DMS 273 treated with DMSO at 0.1 percent for 48 hours (cell line): ENCODE data around the gene JMJD6.
"Not testable (repeated sequence)": the region's sequence is repeated elsewhere in the genome, so short reads cannot be mapped to it uniquely, and the experiment has no call there.

Experiments
- DNase-seq: peaks from one replicate; lab custom pipeline; 2025; lab: John Stamatoyannopoulos, UW

Gene JMJD6

DNA sequence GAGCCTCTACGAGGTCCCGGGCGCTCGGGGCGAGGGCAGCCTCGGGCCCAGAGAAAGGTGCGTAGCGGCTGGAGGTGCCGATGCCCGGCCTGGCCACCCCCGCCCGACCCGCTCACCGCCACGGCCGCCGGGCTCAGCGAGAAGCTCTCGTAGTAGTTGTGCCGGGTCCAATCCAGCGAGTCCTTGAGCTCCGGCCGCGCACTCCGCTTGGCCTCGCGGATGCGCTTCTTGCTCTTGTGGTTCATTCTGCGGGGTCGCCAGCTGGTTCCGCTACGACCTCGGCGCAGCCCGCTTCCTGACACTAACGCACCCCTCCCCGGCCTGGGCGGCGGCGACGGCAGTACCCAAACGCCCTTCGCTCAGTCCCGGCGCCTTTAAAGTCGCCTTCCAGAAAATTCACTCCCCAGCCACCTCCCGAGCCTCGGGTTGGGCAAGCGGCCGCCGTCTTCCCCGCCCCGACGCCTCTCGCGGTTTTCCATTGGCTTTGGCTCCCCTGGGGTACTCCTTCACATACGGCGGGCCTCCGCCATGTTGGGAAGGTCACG lies at the start of gene JMJD6:
JMJD6 (minus strand) TSS at position 376 of the 545 bp plus-strand sequence; CDS start at position 245, 131 bp downstream.
- peak; percentile 94 for DNase-seq

DNA sequence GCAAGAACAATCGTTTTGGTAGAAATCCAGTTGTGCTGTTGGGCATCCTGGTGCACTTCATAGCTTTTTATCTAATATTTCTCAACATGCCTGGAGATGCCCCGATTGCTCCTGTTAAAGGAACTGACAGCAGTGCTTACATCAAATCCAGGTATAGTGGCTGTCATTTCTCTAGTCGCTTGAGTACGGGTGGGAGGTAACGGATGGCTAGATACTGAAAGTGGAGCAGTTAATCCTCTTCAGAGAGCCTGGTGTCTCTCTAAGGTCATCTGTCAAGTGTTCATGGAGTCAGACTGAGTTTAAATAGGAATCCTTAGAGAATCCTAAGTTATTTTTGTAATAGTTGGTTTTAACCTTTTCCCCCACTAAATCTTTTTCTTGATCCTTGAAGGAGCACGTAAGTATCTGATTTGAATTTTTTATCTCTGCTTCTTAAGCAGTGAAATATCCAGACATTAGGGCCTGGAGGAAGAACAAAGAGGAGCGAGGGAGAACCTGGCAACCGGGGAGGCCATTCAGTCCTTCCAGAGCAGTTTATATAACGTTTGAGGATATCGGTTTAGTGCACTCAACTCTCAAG lies 48.7 kb upstream of the JMJD6 start:
- DNase-seq: no peak

- no peak for DNase-seq
Measured at GRCh38 chr17:76772842-76773525, 46.6 kb upstream of the JMJD6 start.

- DNase-seq: no peak
Measured at GRCh38 chr17:76758570-76758969, 32.2 kb upstream of the JMJD6 start.

- DNase-seq: no peak
Measured at GRCh38 chr17:76757256-76757655, 30.9 kb upstream of the JMJD6 start.

DNA sequence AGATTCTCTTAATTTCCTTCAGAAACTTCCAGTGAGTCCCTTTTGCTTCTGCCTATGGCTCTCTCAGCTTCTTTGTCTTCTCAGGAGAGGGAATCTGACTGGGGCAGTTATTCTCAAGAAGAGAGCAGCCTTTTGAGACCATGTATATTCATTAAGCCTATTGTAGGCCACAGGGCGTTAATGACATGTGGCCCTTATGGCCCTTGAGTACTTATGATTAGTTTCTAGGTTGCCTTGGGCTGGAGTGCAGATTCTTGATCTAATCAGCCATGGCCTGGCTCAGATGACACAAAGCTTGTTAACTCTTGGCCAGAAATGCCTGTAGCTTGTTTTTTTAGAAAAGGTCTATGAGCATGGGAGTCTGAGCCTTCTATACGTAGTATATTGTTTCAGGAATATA lies 28.9 kb upstream of the JMJD6 start:
- no peak for DNase-seq

- no peak for DNase-seq
Measured at GRCh38 chr17:76753061-76753961, 26.9 kb upstream of the JMJD6 start.

- DNase-seq: no peak
Measured at GRCh38 chr17:76752006-76752405, 25.6 kb upstream of the JMJD6 start.

- DNase-seq: no peak
Measured at GRCh38 chr17:76751416-76751993, 25.1 kb upstream of the JMJD6 start.

- DNase-seq: no peak
Measured at GRCh38 chr17:76748657-76749056, 22.3 kb upstream of the JMJD6 start.

DNA sequence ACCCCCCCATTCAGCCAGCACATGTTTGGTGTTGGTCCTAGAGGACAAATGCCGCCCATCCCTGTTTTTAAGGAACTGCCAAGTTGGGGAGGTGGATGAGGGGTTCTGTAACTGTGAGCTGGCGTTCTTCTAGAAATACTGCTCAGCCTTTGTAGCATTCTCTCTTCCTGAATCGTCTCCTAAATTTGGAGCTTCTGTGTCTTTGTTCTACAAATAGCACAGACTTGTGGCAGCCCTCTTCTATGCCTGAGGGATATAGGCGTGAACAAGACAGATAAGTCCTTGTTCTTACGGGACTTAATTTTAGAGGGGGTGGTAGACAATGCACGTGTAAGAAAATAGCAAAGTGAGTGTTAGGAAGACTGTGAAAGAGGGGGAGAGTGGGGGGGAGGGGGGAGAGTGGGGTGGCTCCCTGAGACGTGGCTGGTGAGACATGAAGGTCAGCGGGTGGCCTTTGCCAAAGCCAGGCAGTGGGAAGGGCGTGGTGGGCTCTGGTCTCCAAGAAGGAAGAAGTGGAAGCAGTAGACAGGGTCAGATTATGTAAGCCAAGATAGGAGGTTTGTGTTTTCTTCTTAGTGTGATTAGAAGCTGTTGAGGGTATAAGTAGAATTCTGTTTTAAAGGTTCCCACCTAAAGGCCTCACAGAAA lies 21.4 kb upstream of the JMJD6 start:
- no peak for DNase-seq

- not testable (repeated sequence) for DNase-seq
Measured at GRCh38 chr17:76745785-76746184, 19.4 kb upstream of the JMJD6 start.

DNA sequence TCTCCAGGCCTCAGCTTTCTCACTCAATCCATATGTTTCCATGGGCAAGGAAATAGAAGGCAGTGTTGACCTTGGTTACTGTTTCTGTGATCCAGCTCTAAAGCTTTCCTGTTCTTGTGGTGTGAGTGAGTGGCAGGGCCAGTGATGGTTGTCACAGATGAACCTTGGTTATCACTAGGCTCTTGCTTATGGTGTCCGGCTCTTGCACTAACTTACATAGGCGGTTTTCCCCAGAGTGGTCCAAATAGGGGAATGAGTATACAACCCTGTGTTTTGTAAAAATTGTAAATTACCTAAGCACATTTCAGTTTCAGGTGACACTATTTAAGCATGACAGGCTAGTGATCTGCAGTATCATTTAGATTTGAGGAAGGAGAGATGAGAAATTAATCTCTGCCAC lies 18.3 kb upstream of the JMJD6 start:
- no peak for DNase-seq

DNA sequence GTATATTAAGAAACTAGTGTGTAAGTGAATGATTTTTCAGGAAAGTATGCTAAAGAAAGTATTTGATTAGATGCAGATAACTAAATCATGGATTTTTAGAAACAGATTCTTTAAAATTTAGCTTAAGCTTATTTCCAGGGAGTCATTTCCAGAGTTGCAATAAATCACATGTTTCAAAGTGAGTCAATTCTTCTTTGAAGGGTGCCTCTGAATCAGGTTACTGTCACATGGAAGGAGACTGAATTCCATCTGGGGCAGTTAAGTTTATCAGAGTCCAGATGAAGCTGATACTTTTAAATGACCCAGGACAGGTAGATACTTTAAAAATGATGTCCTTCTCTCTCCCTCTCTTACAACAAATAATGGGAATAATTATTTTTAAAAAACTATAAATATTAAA lies 16.6 kb upstream of the JMJD6 start:
- no peak for DNase-seq

DNA sequence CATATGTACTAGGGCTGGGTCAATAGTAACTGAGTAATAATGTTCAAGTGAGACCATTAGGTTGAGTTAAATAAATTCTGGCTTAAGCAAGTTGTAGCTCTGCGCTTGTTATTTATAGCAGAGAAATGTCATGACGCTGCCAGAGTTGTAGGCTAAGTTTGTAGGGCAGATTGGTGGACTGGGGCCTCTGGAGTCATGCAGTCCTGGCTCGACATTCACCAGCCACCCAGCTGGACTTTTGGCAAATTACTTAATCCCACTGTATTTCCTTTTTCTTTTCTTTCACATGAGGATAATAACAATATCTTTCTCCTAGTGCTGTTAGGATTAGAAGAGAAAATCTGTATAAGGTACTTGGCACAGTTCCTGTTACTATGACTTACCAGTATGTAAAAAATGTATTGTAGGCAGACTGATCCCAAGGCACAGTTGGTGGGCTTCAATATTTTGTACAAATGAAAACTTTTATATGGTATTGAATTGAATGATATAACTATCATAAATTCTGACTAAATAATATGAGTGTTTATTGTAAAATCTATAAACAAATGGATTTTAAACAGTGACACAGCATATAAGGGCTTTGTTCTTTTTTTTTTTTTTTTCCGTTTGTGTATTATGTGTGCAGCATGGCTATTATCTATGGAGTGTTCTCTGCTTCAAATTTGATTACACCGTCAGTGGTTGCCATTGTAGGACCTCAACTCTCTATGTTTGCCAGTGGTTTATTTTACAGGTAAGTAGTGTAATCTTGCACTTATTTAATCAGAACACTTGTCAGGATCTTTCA lies 14.1 kb upstream of the JMJD6 start:
- no peak for DNase-seq

GRCh38 chr17:76739568-76740115 lies 13.2 kb upstream of the JMJD6 start:
- not testable (repeated sequence) for DNase-seq

GRCh38 chr17:76738468-76738850 lies 12.1 kb upstream of the JMJD6 start:
- no peak for DNase-seq

DNA sequence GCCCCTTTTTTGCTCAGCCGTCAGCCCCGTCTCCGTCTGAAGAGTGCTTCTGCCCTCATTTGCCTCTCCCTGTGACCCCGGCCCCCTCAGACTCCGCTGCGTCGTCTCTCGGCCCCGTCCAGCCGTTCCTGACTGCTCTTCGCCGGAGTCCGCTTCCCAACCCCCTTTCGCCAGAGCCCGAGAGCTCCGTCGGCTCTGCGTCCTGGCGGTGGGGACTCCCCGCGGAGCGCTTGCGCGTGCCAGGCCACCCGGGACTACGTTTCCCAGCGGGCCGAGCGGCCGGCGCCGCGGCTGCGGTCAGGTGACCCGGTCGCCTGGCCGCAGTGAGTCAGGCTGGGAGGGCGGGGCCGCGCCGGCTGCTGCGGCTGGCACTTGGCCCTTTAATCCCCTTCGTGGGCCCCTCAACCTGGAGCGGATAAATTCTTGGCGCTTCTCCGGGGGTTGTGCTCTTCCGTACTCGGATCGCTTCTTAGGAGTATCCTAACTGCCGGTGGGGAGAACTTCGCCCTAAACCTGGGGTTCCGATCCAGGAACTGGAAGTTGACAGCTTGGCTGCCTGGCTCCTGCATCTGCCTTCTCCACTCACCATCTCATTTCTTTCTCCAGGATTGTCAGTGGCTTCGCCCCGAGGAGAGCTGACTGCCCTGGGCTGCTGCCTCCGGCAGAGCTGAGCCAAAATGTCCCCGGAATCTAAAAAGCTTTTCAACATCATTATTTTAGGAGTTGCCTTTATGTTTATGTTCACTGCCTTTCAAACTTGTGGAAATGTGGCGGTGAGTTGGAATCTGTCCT lies 11.5 kb upstream of the JMJD6 start, which contains the start of gene MFSD11:
MFSD11 (plus strand) TSS at position 444 of the 792 bp plus-strand sequence; CDS start at position 678, 234 bp downstream.
- DNase-seq: peak; percentile 90

DNA sequence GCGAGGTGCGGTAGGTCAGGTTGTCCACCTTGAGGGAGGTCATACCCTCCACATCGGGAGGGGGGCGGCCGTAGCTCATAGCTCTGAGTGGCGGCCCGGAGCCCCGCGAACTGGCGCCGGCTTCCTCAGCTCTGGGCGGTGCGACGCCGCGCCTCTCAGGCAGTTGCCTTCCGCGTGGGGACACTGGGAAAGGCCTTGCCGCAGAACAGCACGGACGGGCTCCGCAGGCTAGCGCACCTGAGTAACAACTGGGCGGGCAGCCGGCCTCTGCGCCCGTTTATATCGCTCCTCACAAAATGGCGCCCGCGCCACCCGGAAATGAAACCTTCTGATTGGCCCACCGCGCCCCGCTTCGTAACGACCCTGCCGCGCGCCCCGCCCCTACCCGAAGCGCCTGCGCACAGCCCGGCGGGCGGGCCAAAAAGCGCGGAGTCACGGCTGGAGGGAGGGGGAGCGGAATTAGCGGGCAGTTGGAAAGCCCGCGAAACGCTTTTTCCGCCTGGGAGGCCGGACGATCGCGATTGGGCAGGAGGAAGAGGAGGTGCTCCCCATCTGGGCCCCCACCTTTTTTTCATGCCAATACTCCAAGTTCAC lies 10.8 kb upstream of the JMJD6 start, which contains the start of gene SRSF2:
SRSF2 (minus strand) TSS at position 250 of the 594 bp plus-strand sequence; CDS start at position 79, 171 bp downstream.
- peak; percentile 97 for DNase-seq
